Upper lobe of right lung (tissue), 1 donor: ENCODE results near the gene PRKG1. TPM values are rescaled to one million over a fixed set of nuclear protein-coding genes. Genes with fewer than 3 reads are reported as not detected.

Experiments used
- ATAC-seq: fragments of 200-7000 bp; cut with Tn5 transposase; one replicate; pipeline ENCODE4 v1.9.1; 2020; ENCODE audit warnings: mild to moderate bottlenecking, moderate library complexity
- DNase-seq: peaks from one replicate; pipeline ENCODE4 v3.0.0-alpha.2; 2020
- H3K27ac ChIP-seq: fragments of 200-600 bp; one replicate; pipeline ENCODE4 v1.8.0; 2022
- H3K27me3 ChIP-seq: fragments of 200-600 bp; one replicate; pipeline ENCODE4 v1.8.0; 2022; ENCODE audit warnings: mild to moderate bottlenecking
- H3K36me3 ChIP-seq: fragments of 200-600 bp; one replicate; pipeline ENCODE4 v1.8.0; 2022
- H3K4me1 ChIP-seq: fragments of 200-600 bp; one replicate; pipeline ENCODE4 v1.8.0; 2022
- H3K4me3 ChIP-seq: fragments of 200-600 bp; one replicate; pipeline ENCODE4 v1.8.0; 2022; ENCODE audit warnings: mild to moderate bottlenecking
- H3K9me3 ChIP-seq: fragments of 200-600 bp; one replicate; pipeline ENCODE4 v1.8.0; 2022
- CTCF ChIP-seq: fragments of 200-600 bp; IDR thresholded peaks from one replicate; pipeline ENCODE4 v1.8.0; 2022; ENCODE audit warnings: antibody characterized with exemption
- intact Hi-C: fragments of 100-400 bp; cut with DNase I; formaldehyde crosslinking; loops from one replicate; pipeline ENCODE4 v1.11.0; 2022
- total RNA-seq: library from RNA; stranded (reverse); fragmentation: NEBNext Ultra II Directional; extraction: Animal tissue kit (Norgen Biotek cat#: 25700); gene quantifications from one replicate; pipeline ENCODE4 v1.2.1, GENCODE V29; 2021
- donor health status: DM: no; HTN: yes; CAD: no; lungs with severe emphysema.

The PRKG1 gene
- total RNA-seq, 1 donor from 2014 or later = 30.0 TPM

- no peaks in the 10 kb centered on the region for H3K9me3 ChIP-seq
- H3K36me3 ChIP-seq = no peaks in the 10 kb centered on the region
- no peak overlapping the region for H3K4me3 ChIP-seq
- no peak for TF ChIP-seq CTCF
- ATAC-seq = no peak
- no peak for DNase-seq
- H3K27ac ChIP-seq = no peak overlapping the region
- intact Hi-C loops = no loop called here
- no peaks in the 10 kb centered on the region for H3K4me1 ChIP-seq
- no peaks in the 10 kb centered on the region for H3K27me3 ChIP-seq
These were observed 39.5 kb upstream of the PRKG1 start for GRCh38 chr10:51034769-51035168.

- Histone ChIP-seq H3K4me3 (no peak overlapping the region), H3K4me1 (no peaks in the 10 kb centered on the region), H3K9me3 (no peaks in the 10 kb centered on the region), H3K27me3 (no peaks in the 10 kb centered on the region), H3K36me3 (no peaks in the 10 kb centered on the region), H3K27ac (no peak overlapping the region)
- no peak for DNase-seq
- no peak for ATAC-seq
- intact Hi-C loops = no loop called here
- TF ChIP-seq CTCF = no peak
These were observed 38.9 kb upstream of the PRKG1 start for GRCh38 chr10:51035344-51035743.

- Histone ChIP-seq H3K36me3 (no peaks in the 10 kb centered on the region), H3K9me3 (no peaks in the 10 kb centered on the region), H3K4me3 (no peak overlapping the region), H3K27me3 (no peaks in the 10 kb centered on the region), H3K4me1 (no peaks in the 10 kb centered on the region), H3K27ac (no peak overlapping the region)
- TF ChIP-seq CTCF = no peak
- ATAC-seq = no peak
- intact Hi-C loops = no loop called here
- no peak for DNase-seq
These were observed 28.4 kb upstream of the PRKG1 start for GRCh38 chr10:51045871-51046270.

GRCh38 chr10:51046654-51047053 is 27.6 kb upstream of the PRKG1 start:
- no peak for TF ChIP-seq CTCF
- Histone ChIP-seq H3K27me3 (no peaks in the 10 kb centered on the region), H3K9me3 (no peaks in the 10 kb centered on the region), H3K27ac (no peak overlapping the region), H3K4me3 (no peak overlapping the region), H3K4me1 (no peaks in the 10 kb centered on the region), H3K36me3 (no peaks in the 10 kb centered on the region)
- DNase-seq (no peak), ATAC-seq (no peak)
- intact Hi-C loops = no loop called here

GRCh38 chr10:51047857-51048256 is 26.4 kb upstream of the PRKG1 start:
- no peak overlapping the region for H3K4me3 ChIP-seq
- ATAC-seq = no peak
- intact Hi-C loops = no loop called here
- no peaks in the 10 kb centered on the region for H3K9me3 ChIP-seq
- H3K27me3 ChIP-seq = no peaks in the 10 kb centered on the region
- no peak for DNase-seq
- H3K27ac ChIP-seq = no peak overlapping the region
- no peaks in the 10 kb centered on the region for H3K36me3 ChIP-seq
- no peak for TF ChIP-seq CTCF
- no peaks in the 10 kb centered on the region for H3K4me1 ChIP-seq

GRCh38 chr10:51048792-51049191 is 25.5 kb upstream of the PRKG1 start:
- DNase-seq (no peak), ATAC-seq (no peak)
- H3K4me3 ChIP-seq = no peak overlapping the region
- no peaks in the 10 kb centered on the region for H3K27me3 ChIP-seq
- no peaks in the 10 kb centered on the region for H3K4me1 ChIP-seq
- no peaks in the 10 kb centered on the region for H3K36me3 ChIP-seq
- no peak for TF ChIP-seq CTCF
- H3K27ac ChIP-seq = no peak overlapping the region
- intact Hi-C loops = no loop called here
- H3K9me3 ChIP-seq = no peaks in the 10 kb centered on the region
